CMK (cell line): ENCODE data around the gene LAMB3.

Experiments
- DNase-seq: peaks from one replicate; pipeline ENCODE4 v3.0.0-alpha.2; 2010; ENCODE audit warnings: low read depth

LAMB3 gene

DNA sequence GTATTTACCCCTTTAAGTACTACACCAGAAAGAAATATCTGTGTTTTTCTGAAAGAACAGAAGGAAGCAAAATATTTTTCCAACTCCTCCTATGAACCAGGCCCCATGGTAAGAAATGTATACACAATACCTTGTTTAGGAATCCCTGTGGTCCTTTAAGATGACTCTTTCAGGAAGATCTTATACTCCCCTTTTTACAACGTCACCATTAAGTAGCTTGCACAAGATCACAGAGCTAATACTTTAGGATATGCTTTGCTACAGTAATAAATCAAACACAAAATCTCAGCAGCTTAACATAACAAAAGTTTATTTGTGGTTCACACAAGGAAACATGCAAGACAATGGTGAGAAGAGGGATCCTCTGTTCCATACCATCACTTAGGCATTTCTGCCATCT lies 8.8 kb upstream of the LAMB3 start:
- DNase-seq = no peak

DNA sequence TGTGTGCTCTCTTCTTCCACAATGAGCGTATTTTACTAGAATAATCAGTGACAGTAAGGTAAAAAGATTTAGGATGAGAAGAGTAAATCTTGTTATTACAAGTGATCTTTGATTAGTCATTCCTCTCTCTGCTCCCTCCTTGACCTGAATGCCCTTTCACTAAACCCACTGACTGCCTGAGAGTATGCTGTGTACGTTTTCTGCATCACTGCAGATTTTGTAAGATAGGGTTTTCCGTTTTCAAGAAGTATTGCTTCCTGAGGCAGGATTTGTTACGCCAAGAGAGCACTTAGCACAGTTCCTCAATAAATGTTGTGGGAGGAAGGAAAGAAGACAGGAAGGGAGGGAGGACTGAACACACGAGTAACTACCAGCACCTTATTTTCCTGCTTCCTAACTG lies 7.7 kb upstream of the LAMB3 start:
- no peak for DNase-seq

DNA sequence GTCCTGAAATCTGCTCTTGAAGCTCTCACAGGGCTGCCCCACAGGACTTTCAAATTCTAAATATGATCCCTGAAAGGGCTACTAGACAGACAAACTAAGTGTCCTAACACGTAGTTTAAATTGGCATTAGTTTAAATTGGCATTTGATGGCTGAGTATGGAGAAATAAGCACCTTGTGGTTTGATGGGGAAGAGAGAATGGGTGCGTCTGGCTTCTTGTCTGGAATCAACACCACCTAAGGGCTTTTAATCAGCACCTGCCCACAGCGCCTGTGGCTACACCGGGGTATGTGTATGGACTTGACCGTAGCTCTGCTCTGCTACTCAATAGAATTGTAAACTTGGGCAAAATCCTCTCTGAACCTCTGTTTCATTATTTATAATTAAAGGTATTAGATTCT lies 5.7 kb upstream of the LAMB3 start:
- no peak for DNase-seq

DNA sequence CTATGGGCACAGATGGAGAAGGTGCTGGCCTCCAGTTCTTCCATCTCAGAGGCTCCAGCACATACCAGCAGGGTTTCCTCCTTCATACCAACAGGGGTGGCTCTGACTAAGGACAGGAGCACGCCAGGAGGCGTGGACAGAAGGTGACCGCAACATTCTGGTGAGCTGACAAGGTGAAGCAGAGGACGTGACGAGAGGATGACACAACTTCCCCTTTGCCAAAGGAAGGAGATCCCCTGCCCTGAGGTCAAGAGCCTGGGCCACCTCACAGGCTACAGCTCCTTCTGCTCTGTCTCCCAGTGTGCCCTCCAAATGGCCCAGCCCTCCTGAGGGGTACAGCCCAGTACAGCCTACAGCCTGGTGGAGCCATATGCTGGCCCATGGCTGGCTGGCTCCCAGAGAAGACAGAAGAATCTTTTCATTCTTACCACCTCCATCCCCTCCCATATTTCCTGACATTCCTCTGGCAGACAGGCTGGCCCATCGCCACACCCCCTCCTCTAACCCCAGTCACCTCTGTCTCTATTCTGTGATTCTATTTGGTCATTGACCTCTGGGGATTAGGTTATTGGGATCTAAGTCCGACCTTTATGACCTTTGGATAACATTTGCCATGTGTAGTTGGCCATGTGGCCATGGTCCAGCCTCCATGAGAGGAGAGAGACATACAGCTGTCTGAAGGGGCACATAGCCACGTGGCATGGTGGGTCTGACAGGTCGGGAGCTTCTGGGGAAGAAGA lies 5.1 kb upstream of the LAMB3 start:
- no peak for DNase-seq

DNA sequence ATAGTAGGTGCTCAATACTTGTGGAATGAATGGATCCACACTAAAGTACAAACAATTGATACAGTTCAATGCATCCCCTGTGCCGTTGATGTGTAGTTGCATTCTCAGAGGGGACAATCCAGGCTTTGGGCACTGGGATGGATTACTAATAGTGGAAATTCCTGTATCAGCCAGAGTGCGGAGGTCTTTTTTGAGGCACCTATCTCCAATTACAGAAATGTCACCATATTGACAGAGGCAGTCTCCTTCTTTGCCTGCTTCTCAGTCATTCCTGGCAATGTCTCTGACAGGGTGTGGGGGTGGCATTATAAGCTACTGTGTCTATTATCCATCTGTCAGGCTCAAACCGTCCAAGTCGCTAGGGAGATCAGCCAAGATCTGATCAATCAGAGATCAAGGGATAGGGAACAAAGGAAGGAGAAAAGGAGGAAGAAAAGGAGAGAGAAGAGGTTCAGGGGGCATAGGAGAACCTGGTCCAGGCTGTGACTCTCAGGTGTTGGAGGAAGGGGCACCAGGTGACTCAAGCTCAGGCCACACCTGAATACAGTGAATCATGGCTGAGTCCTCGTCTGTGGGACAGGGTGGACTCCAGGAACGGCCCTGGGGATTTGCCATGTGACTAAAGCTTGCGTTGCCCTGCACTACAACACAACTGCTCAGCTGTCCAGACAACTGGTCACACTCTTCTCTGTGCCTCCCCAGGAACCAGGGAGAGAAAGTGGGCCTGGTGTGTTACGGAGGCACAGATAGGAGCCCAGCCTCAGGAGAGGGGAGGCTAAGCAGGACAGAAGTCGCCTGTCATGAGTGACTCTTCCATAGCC lies 3.4 kb upstream of the LAMB3 start:
- no peak for DNase-seq

DNA sequence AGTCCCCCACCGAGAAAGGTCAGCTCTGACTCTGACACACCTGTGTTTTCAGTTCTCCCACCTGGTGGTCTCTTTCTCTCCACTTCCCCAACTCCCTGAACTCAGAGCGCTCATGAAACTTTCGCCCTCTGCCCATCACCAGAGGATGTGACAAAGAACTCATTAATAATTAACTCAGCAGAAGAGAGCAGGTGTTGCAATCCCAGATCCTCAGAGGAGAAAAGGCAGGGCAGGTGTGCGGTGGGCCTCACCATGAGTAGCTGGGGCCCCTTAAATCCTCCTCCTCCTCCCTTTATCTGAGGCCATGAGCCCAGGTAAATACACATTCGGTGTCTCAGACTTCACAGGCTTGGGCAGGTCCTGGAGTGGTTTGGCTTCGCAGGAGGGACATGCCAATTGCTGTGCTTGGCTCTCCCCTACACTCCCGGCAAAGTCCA lies 1.7 kb upstream of the LAMB3 start:
- DNase-seq = no peak

DNA sequence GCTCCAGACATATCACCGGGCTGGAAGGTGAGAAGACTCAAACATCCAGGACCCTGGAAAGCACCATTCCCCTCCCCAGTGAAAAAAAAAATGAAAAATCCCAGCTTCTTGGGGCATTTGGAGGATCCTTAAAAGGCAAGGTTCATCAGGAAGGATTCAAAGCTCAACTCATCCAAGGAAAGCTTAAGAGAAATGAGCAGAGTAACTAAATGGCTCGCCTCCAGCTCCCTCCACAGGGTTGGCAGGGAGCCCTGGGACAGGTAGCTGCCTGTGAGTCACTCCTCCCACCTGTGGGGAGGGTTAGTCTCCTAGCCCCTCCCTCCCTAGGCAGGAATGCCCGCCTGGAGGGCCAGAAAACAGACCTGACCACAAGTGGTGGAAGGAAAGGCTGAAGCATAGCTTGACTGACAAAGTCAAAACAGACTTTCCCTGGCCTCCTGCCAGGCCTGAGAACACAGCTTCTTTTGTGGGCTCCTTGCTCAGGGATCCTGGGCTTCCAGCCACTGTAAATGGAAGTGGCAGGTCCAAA lies 712 bp upstream of the LAMB3 start:
- no peak for DNase-seq

DNA sequence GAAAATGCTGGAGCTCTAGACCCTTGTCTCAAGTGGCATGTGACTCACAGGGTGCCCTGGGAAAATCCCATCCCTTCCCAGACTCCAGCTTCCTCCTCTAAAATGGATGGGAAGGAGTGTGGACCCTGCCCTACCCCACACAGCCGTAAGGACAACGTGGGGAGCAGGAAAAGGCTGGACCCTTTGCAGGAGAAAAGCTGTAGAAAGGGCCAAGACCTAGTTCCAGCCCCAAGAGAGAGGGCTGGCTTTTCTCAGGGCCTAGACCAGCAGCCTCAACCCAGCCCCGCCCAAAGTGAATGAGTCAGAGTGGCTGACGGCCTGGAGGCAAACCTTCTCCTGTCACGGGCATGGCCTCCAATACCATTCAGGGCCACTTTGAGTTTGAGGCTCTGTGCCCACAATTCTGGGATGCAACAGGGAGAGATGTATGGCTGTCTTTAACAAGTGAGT lies 1.1 kb downstream of the LAMB3 start:
- no peak for DNase-seq

DNA sequence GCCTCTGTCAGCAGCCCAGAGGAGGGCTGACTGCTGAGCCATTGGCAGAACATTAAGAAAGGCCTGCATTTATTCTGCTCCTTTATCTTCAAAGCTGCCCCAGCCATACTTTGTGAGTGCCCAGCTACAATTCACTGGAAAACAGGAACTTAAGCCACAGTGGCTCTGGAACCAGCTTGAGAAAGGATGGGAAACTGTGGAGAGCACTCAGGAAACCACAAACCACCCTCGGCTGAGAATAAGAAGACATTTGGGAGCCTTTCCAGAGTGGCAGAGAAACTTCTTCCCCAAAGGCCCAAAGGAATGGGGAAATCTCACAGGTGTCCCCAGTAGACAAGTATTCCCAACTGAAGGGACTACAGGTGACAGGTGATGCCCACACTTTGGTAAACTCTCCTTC lies 1.8 kb downstream of the LAMB3 start:
- no peak for DNase-seq

DNA sequence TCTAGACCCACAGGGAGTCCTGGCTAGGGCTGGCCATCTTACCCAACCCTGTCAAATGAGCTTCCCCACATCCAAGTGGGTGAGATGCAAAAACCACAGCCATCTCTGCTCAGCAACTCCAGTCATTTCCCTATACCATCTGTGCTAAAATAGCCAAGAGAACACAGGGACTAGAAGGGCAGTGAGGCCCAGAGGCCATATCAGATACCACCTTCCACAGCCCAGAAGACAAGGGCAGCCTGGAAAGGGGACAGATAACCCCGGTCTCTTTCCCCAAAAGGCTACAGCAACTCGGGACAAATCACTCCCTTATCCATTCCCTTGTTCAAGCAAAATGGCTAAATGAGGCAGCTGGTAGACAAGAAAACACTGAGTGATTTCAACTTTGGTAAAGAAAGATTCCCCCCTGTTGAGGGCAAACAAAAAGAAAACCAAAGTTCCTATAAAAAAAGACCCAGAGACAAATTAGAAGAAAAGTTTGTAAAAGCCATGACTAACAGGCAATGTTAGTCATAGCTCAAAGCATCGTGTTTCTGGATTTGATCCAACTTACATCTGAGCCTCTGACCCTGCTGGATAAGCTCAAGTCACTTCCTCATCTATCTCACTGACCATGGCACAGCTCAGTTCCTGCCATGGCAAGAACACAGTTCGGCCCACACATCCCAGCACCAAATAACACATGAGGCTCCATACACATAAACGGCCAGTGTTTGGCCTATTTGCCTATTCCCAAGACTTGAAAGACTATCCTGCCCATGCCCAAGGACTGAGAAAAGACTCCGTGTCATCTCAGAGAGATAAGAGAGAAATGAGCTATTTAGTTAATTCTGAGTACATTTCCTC lies 3.1 kb downstream of the LAMB3 start:
- peak; percentile 62 for DNase-seq

DNA sequence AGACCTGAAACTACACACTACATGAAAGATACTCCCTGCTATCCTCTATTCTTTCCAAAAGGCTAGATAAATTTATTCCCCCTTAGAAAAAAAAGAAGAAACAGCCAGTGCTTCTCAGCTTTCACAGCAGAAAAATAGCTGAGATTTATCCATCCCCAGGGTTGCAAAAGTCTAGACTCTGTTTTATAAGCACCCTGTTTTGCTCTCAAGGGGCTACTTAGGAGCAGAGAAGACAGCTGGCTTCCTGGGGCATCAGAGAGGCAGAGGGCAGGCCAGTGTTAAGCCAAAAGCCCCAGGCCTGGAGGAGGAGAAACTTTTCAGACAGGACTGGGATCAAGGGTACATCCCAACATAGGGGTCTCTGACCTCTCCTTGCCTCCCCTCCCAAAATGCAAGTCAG lies 3.9 kb downstream of the LAMB3 start:
- DNase-seq = no peak

DNA sequence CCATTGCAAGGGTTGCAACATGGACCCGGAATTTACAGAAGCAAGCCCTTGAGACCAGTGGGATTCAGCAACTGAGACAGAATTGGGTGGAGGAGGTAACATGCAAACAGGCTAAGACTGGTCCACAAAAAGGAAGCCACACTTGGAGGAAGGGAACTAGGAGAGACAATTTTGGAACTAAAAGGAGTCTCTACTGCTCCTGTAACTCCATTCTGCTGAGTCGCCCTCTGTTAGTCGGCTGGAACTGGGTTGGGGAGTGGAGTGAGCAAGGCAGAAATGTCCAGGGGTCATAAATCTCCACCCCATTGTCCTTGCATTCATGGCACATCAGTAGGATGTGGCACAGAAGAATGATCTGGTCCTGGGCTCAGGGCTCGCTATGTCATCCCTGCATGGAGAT lies 5.1 kb downstream of the LAMB3 start:
- DNase-seq = no peak

DNA sequence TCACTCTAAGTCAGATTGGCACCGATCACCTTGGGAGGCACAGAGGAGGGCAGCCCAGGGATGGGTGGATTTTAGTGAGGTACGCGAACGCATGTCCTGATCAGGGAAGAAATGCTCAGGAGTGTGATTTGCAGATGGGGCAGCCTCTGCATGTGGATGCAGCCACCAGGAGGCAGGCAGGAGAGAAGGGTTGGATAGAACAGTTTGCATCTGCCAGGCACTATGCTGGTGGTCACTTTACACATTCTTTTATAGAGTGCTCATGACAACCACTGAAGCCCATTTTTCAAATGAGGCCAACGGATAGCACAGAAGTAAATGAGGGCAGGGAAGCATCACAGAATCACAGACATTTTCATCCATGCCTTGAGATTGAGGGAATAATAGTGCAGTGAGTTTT lies 5.7 kb downstream of the LAMB3 start:
- DNase-seq = no peak

DNA sequence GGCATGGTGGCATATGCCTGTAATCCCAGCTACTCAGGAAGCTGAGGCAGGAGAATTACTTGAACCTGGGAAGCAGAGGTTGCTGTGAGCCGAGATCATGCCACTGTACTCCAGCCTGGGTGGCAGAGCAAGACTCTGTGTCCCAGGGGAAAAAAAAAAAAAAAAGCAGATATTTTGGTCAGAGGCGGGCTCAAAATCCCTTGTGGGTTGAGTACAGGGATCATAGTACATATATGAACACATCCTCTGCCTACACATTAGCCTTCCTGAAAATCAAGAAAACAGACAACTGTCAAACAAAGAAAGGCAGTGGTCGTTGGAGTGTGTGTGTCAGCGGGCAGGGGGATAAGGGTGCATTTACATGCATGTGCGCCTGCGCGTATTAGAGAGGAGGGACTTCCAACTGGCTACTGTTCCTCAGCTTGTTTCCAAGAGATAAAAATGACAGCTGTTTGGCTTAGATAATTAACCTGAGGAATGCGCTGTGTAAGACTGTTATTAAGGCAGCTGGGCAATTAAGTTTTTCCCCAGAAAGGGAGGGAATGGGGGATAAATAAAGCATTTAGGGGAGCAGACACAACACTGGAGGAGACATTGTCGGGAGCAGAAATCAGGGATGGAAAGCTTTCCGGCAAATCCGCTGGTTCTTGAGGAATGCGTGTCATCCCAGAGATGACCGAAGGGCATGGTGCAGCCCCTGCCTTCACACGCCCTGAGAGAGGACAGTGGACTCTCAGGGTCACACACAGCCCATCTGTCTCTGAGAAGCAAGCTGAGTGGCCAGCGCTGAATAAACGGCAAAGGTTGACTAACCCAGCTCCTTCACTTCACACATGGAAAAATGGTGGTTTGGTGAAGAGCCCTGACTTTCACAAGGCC lies 6.4 kb downstream of the LAMB3 start:
- no peak for DNase-seq

DNA sequence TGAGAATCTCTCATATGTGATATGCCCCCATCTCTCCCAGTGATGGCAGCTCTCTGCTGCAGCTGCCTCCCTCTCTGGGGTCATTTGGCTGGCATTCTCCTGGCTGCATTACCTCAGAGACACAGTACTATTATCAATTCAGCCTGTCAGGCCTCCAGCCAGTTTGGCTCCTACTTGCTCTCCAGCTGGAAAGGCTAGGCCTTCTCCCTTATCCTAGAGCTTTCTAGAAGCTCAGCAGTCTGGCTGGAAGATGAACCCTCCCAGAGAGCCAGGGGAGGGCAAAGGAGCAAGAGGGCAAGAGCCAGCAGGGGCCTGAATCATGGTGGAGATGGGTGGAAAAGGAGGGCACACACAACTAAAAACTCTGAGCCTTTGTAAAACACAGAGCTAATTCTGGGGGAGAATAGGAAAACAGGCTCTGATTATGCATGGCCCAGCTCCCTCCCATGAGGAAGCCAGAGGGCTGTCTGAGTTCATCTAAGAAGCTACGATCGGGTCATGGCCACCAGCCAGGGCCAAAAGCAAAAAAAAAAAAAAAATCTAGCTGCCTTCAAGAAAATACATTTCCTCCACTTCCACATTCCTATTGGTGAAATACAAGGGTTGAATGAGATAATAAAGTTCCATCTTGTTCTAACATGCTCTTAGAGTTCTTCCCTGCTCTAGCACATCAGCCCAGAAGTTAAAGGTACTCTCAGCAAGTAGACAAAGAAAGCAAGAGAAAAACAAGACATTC lies 8.8 kb downstream of the LAMB3 start:
- no peak for DNase-seq

DNA sequence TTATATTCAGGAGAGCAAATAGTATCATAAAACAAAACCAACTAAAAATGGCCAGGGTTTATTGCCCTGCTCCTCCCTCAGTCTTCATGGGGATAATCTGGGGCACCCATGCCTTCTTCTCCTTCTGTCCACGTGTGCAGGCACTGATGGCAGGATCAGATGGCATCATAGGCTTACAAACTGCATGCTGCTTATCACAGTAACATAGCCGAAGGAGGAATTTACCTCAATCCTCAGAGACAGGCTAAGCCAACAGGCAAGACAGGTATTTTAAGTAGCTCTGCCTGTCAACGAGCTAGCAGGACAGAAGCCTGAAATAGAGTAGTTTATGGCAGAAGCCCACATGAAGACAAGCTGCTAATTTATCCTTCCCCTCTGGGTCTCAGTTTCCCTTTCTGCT lies 9.4 kb downstream of the LAMB3 start:
- DNase-seq = no peak

DNA sequence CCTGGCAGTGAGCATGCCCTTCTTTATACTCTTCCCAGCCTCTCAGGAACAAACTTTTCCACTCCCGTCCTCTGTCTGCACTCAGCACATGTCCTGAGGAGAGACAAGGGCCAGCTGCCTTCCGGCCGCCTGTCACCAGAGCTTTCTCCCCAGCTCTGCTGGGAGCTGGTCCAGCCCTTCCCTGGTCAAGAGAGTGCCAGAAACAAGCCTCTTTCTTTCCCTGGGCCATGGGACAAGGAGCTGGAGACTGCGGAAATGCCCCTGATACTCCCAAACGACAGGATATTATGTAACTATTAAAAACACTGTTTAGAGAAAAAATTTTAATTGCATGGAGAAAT lies 10.4 kb downstream of the LAMB3 start:
- DNase-seq = no peak

DNA sequence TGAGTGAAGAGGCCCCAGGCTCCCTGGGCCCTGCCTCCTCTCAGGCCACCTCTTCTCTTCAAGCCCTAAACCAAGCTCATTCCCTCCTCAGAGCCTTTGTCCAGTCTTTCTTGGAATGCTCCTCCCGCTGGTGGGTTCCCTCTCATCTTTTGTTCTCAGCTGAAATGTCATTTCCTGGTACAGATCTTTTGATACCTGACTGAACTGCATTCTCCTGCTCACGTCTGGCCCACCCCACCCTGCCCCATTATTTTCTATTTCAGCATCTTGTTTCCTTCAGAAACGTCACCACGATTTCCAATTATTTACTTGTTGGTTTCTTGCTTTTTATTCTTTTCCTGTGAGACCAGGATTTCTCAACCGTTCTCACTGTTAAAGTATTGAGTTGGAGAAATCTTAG lies 16.4 kb downstream of the LAMB3 start:
- no peak for DNase-seq

DNA sequence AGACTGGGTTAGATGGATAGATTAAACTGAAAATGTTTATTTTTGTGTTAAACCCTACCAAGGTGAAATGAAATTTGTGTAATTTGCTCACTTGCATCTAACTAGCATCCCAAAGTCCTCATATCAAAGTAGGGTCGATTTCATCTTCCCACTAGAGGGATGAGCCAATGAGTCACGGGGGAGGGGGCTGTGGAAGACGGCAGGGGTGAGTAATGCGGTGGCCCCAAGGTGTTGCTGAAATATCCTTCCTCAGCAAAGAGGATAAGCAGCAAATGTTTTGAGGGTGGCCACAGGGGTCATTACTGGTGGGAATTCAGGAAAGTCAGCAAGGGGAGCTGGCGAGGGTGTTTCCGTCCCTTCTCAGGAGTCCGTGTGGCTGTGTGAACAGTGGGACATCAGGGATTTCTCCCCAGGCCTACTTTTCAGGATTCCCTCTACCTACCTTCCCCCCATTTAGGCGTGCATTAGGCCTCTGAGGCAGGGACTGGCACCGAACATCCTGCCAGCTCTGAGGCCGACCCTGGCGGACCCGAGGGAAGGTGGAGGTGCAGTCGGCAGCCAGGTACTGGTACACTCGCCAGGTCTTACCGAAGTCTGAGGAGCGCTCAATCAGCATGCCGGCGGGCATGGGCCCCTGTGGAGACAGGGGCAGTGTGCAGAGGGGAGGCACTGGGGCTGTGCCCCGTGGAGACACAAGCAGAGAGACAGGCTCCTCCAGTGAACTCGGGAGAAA lies 18.1 kb downstream of the LAMB3 start:
- DNase-seq = no peak

DNA sequence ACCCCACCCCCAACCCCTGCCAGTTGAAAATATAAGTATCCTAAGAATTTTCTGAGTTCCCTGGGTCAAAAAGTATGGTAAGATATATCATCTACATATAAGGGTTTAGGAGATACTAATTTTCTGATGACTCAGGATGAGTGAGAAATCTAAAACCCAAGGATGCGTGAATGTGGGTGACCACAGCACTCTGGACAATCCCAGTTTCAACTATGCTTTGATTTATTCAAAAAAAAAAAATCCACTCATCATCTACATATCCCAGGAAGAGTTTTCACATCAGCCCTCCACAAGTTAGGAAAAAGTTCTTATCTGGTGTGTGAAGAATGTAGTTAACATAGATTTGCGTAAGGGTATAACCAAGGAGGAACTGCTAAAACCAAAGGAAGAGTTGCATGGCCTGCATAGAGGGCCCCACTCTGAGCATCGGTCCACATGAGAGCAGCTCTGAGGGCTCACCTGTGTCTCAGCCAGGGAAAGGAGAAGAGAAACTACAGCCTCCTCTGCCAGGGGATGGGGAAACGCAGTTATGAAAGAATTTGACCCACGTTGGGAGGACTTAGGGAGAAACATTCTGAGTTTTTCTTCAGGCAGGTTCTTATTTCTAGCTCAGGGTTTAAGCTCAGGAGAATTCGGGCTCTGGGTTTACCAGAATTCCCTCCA lies 18.8 kb downstream of the LAMB3 start:
- DNase-seq = no peak
